HG03066 (cell line): ENCODE data around the gene RADX.

ENCODE experiments used
- ATAC-seq: cut with Tn5 transposase; IDR thresholded peaks from one replicate; pipeline ENCODE4 v1.9.1; 2021; ENCODE audit warnings: low read depth; ENCODE audit not compliant: unreplicated experiment

Gene RADX

DNA sequence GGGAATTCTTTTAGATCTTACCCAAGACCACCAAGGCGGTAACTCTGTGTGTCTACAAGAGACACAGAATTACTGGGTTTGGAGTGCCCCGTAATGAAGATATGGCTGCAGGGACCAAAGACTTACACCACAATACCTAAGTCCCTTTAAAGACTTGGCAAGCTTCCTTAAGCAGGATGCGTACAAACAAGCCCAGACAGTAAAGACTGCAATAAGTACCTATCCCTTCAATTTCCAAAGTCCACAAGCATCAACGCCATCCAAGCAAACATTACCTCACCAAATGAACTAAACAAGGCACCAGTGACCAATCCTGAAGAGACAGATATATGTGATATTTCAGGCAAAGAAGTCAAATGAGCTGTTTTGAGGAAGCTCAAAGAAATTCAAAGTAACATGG is 72.4 kb downstream of the RADX start:
- ATAC-seq = no peak

DNA sequence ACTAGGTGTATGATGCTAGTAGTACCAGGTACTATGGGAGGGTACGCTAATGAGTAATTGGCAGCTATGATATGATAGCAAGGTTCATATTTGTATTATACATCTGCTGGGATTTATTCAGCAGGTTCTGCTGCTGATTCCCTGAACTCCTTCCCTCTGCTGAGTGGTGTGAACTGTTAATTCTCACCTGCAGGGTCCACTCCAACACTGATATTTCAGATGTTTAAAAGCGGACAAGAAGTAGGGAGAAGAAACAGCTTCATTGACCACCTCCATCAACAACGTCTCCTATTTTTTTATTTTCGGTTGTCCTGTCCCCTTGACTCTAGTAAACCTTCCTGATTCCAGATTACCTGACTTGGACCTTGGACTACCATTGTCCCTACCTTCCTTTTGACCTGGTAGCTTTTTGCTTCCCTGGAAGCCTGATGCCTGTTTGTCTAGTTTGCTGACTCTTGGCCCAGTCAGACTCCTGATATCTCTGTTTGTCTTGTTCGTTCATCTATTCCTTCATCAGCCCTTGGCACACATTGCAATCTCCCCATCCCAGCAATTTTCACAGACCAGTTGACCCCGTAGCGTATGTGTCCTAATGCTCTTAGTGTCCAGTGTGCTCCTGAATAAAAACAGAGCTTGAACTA is 80.8 kb downstream of the RADX start:
- no peak for ATAC-seq

DNA sequence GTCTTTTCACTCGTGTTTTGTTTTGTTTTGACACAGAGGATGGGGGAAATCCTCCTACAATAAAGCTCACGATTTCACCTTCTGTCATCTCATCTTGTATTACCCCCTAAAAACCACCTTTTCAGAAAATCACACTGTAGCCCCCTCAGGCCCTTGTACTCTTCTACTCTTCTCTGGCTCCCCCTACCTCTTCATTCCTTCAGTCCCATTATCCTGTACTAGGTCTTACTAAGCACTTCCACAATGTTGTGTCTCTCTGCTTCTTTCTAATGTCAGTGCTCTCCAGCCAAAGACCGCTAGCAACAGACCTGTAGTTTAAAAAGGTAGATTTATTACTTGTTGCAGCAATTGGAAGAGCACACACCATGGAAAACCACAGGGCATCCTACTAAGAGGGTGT is 84.7 kb downstream of the RADX start:
- ATAC-seq = no peak

DNA sequence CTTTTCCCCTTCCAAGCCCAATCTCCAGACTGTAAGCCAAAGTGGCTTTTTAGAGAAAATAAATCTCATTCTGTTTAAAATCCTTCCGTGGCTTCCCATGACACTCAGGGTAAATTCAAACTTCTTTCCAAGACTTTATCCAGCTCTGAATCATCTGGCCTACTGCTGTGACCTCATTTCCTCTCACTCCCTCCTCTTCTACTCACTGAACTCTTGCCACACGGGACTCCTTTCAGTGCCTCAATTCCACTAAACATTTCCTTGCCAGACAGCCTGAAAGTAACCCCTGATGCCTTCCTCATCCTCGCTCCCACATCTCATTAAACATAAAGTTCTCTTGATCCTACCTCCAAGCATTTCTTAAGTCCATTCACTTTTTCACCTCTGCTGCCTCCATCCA is 86.9 kb downstream of the RADX start:
- no peak for ATAC-seq

- ATAC-seq = no peak
Measured at GRCh38 chrX:106702636-106703035, 90.9 kb downstream of the RADX start.

DNA sequence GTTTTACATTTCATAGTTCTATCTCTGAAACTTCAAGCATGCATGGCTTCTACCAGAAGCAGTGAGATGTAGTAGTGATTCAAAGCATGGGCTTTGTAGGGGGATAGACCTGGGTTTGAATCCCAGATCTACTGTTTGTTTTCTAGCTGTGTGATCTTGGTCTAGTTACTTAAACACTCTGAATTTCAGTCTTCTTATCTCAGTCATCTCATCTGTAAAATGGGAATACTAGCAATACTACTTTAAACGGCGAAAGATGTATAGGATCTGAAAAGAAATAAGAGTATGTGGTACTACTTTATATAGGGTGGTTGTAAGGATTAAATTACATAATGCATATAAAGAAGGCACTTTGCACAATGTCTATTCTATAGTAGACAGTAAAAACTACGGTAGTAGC is 94.7 kb downstream of the RADX start:
- no peak for ATAC-seq

GRCh38 chrX:106707771-106708454 is 96.1 kb downstream of the RADX start:
- no peak for ATAC-seq

DNA sequence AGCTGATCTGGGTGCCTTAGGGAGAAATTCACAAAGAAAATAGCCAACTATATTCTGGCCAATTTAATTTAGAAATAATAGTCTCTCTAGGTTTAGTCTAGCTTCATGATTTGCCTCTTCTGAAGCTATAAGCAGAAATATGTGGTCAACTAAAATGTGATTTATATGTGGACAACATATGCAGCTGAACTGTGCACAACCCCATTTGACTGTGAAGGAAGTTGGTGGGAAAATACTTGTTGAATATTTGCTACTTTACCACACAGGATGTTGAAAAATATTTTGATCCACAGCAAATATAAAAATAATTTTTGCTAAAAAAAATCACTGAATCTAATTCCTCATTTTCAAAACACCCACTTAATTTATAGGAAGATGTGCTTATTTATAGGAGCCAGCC is 99.0 kb downstream of the RADX start:
- no peak for ATAC-seq

GRCh38 chrX:106711375-106711774 is 99.6 kb downstream of the RADX start:
- ATAC-seq = no peak

GRCh38 chrX:106716004-106716403 is 104.2 kb downstream of the RADX start:
- no peak for ATAC-seq

DNA sequence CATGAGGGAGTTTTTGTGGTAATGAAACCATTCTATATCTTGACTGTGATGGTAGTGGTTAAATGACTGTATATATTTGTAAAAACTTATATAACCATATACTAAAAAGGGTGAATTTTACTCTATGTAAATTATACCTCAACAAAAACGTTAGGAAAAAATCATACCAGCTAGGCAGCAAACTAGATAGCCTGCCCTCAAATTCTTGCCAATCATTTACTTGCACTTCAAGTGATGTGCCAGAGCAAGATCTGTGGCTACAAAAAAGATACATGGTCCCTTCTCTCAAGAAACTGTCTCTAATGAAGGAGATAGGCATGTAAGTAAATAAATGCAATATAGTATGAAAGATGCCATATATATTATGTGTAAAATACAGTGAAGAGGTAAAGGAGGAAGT is 104.7 kb downstream of the RADX start:
- ATAC-seq = no peak

DNA sequence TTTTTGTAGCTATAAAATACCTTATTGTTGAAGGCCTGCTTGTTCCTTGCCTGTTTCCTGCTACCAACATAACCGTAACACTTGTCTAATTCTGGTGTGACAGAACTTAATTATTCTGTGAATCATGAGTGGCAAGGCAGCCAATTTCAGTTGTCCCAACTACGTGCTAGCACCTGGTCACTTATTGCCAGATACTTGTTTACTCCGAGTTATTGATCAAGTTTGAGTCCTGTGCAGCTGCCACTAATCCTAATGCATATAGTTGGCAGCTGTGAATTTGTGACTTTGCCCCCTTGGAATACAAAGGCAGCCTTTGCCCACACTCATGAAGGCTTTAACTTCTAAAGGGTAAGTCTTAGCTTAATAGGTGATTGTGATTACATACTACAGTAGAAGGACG is 106.9 kb downstream of the RADX start:
- no peak for ATAC-seq

GRCh38 chrX:106725931-106726330 is 114.2 kb downstream of the RADX start:
- no peak for ATAC-seq

GRCh38 chrX:106726485-106727437 is 115.0 kb downstream of the RADX start, which contains the start of gene RNF128:
TSS of gene RNF128 (plus strand) at chrX:106726701. CDS start at chrX:106726914, 213 bp downstream.
- no peak for ATAC-seq

- ATAC-seq = no peak
Measured at GRCh38 chrX:106728337-106728736, 116.6 kb downstream of the RADX start.
